Right forelimb (tissue), 1 donor: ENCODE results near the gene TPRA1.

Experiments
- DNase-seq: peaks from one replicate; pipeline ENCODE4 v3.0.0-alpha.2; 2018

Gene TPRA1

DNA sequence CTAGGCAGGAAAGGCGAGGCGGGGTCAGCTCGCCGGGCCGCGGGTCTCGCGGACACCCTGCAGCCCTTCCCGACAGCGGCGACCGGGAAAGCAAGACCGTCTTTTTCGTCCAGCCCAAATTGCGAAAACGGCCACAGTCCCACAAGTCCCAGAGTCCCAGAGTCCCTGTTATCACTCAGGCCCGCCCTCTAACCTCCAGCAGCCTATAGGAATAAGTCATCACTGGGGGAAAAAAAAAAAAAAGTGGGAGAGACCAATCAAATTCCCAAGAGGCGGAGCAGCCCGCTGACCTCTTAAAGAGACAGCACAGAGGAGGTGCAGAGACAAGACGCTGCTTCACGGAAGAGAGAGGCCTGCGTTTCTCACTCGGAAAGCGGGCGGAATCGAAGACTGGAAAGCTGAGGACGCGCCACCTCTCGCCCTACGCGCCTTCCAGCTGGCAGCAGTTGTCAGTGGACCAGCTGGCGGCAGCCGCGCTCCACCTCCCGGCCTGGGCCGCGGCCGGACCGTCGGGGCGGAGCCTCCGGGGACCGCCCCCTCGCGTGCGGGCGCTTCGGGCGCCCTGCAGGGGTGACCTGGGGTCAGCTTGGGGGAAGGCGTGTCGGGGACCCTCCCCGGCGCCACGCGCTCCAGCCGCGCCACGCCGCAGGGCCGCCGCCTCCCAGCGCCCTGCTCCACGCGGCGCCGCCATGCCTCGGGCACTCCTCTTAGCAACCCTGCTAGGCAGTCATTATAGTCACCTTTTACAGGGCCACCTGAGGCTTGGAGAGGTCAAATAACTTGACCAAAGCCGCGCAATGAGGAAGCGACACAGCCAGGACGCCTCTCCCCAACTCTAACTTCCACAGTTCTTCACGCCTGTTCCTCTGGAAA is at the start of gene TPRA1:
Gene TPRA1 (minus strand): TSS at position 141 of the 873 bp plus-strand sequence. CDS start 10,587 bp downstream, outside the sequence.
- DNase-seq, result peak; percentile 90

DNA sequence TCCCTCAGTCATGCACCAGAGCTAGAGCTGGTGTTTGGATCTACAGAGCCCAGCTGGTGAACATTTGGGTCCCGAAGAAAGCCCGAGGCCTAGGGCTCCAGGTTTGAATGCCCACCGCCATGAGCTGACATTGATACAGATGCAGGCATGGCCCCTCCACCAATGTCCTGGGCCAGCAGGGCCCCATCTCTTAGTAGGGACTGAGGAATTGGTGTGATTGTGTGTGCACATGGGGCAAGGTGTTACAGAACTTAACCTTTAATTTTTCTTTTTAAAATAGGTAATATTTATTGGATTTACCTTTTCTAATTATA is 49.5 kb upstream of the TPRA1 start:
- DNase-seq, result no peak

DNA sequence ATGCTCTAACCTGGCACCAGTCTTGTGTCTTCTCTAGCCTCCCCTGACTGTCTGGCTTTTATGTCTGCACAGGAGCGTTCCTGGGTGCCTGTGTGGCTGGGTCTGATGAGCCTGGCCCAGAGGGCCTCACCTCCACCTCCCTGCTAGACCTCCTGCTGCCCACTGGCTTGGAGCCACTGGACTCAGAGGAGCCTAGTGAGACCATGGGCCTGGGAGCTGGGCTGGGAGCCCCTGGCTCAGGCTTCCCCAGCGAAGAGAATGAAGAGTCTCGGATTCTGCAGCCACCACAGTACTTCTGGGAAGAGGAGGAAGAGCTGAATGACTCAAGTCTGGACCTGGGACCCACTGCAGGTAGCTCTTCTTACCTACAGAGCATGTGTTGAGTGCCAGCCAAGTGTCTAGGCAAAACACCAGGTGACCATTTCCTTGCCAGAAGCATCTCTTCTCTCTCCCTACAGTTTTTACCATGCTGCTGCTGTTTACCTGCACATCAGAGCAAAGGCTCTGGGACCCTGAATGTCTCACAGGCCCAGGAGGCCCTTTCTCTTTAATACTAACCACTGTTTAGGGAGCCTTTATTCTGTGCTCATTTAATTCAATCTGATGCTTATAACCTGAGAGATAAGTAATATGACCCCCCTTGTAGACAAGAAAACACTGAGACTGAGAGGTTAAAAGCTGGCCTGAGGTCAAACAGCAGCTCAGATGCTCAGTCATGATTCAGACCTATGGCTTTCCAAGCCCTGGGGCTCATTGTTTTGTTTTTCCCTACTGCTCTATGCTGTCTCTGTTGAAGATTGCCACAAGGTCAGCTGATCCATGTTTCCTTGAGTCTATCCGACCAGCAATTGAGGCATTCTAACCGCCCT is 48.9 kb upstream of the TPRA1 start:
- DNase-seq, result no peak

DNA sequence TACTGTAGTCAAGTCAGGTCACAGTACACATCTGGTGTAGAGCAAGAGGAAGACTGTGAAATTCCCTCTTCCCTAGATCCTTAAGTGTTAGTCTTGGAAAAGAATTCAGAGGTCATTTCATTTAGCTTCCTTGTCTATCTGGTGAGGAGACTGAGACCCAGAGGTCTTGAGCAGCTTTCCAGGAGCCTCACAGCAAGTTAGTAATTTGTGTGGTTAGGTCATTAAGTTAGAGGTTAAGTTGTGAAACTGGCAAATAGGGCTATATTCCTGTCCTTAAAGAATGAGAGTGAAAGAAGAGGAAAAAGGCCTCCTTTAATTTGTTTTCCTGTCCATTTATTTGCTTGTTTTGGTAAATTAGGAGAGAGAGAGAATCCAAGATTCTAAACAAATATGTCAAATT is 47.4 kb upstream of the TPRA1 start:
- DNase-seq, result no peak

DNA sequence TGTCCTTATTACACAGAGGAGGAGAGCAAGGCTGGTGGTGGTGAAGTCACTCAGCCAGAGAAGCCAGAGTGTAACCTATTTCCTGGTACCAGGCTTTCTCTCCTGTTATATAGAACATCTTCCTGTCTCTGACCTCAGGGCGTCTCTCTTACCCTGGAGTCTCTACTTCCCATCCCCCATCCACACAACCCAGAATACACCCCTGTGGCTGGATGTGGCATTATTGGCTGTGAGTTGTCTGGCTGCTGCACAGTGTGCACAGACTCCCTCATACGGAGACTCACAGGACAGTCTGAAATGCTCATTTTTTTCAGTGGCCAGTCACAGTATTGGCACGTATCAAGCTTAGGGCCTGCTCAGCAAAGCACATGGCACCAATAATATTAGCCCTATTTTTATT is 47.0 kb upstream of the TPRA1 start:
- no peak for DNase-seq

DNA sequence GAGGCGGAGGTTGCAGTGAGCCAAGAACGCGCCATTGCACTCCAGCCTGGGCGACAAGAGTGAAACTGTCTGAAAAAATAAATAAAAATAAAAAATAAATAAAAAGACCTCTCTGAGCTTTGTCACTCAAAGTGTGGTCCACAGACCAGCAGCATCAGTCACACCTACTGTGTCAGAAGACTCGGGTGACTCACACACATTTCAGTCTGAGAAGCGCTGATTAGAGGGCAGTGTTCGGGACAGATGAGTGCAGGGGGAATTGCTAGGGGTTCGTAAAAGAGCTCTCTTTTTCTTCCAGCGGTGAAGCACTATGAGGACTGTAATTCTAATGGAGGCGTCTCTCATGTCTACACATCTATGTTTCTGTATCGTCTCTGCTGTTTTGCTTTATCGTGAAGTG is 44.1 kb upstream of the TPRA1 start:
- DNase-seq, result no peak

DNA sequence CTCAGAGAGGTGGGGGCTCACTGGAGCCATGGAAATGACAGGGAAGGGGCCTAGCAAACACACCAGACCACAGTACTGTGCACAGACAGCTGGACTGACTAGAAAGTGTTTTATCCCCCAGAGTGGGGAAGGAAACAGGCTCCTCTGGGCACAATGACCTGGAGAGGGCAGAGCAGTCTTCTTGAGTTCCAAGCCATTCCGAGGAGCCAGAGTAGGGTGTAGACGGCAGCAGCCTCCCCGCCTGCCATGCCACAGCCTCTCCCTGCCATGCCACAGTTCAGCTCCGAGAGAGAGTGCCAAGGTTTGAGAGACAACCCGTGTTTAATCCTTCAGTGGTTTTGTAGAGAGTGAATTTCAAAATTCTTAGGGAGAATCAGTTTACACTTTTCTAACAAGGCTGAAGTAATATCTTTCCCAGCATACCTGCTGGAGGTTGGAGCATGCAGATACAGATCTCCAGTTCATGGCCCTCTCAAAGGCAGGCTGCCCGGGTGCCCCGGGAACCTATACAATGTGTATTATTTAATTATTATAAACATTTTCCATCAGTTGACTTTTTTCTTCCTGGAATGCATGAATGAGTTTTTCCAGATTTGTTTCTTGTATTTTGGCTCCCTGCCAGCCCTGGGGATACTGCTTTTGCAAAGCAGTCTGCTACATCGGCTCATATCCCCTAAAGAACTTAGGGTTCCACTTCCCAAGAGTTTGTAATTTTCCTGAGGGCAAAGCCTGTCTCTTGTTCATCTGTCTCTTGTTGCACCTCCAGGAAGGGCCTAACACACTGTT is 41.7 kb upstream of the TPRA1 start:
- DNase-seq, result no peak

DNA sequence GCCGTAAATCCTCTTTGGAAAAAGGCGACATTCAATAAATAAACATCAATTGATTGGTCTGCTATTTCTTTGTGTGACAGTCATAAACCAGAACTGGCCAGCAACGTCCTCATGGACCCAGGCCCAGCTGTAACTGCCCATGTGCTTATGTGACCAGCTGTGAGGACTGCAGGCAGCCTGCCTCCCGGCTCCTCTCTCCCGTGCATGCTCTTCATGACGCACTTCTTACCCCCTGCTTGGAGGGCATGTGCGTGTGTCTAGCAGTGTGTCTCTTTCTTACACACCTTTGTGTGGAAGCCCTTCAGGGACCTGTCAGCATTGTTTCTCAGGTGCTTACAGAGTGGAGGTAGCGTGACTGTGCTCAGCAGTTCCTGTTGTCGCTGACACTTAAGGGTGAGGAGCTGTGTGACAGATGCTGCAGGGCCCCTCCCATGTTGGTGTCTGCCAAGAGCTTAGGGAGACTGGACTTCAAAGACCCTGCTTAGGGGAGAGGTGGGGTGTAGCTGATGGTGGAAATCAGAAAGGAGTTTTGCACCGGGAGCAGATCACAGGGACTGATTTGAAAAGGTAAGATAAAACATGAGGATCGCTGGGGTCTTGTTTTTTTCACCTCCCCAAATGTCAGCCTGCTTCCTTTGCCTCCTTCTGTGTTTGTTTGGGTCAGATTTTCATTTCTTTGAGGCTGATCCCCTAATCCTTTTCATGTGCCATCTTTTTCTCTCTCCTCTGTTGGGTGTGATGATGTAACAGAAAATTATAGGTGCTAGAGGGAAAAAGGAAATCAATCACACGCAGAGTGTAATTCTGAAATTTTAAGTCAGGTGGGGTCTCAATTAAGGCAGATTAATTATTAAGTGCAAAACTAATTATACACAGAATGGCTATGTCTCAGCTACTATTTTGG is 40.5 kb upstream of the TPRA1 start:
- DNase-seq, result no peak

DNA sequence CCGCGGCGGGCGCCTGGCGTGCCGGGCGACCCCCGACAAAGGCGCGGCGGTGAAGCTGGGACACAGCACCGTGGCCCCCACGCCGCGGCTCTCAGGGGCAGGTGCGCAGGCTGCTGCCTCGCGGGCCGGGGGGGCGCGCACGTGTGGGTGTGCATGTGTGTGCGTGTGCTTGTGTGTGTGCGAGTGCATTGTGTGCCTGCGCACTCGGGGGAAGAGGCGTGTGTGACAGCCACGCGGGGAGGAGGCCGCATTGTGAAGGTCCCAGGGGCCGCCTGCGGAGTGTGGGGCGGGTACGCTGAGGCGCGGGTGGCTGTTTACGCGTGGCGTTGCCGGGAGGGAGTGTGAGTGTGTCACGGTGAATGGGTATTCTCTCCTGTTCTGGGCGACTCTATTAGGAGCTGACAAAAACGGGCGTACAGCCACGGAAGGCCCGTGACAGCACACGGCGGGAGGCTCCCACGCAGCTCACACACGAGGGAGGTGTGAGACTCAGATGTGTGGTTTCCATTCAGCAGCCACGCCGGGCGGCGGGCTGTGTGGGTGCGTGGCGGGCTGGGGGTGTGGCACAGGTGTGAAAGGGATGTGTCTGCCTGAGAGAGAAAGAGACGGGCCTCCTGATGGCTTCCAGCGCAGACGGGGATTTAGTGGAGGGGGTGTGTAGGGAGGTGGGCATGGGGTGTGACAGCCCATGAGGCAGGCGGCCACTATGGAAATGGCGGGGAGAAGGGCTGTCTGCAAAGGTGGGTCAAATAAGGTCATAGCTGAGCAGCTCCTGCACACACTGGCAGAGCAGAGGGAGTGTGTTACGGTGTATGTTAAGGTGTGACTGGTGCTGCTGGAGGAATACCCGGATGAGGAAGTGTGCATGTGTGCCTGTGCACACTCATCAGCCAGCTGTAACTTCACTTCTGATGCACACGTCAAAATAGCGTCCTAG is 39.2 kb upstream of the TPRA1 start:
- DNase-seq, result no peak

DNA sequence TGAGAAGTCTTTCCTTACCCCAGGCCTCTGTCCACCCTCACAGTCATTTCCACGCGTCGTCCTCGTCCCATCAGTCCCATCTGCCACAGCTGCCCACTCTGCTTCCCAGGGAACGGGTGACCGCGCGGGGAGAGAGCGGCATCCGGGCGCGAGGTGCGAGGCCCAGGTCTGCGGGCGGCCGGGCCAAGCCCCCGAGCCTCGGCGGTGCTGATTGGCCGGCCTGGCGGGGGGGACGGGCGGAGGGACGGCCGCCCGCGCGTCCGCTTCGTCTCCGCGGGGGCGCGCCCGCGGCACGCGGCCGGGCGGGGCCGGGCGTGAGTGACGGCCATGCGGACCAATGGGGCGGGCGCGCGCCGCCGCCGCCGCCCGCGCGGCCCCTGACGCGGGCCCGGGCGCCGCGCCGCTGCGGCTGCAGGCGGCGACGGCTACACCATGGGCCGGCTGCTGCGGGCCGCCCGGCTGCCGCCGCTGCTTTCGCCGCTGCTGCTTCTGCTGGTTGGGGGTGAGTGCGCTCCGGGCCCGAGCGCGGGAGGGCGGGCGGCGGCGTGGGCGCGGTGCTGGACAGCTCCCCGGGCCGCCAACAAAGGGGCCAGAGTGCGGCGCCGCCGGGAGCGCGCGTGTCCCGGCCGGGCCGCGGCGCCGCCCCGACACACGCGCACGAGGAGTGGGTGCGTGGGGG is 38.4 kb upstream of the TPRA1 start, which contains the start of gene PODXL2:
Gene PODXL2 (plus strand): TSS at position 398 of the 679 bp plus-strand sequence. CDS start 35 bp downstream, at position 433.
- DNase-seq, result peak; percentile 68

DNA sequence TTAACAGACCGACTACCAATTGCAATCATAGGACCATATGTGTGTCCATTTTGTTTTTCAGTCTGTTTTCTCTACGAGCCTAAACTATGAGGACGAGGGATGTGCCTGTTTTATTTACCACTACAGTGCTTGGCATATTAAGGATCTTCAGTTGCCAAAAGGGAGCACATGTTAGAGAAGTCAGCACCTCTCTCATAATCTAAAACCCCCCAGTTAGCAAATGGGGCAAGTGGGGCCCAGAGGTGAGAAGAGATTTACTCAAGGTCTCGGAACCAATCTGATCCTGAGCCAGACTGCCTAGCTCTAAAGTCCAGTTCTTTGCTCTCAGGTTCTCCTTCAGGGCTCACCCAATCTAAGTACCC is 37.9 kb upstream of the TPRA1 start:
- DNase-seq, result no peak

DNA sequence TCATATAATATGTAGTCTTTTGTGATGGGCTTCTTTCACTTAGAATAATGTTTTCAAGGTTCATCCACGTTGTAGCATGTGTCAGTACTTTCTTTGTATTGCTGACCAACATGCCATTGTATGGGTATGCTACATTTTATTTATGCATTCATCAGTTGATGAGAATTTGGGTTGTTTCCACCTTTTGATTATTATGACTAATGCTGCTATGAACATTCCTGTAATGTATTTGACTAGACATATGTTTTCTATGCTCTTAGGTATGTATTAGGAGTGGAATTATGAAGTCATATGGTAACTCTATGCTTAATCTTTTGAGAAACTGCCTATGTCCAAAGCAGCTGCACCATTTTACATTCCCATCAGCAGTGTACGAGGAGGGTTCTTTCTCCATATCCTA is 35.3 kb upstream of the TPRA1 start:
- DNase-seq, result no peak

DNA sequence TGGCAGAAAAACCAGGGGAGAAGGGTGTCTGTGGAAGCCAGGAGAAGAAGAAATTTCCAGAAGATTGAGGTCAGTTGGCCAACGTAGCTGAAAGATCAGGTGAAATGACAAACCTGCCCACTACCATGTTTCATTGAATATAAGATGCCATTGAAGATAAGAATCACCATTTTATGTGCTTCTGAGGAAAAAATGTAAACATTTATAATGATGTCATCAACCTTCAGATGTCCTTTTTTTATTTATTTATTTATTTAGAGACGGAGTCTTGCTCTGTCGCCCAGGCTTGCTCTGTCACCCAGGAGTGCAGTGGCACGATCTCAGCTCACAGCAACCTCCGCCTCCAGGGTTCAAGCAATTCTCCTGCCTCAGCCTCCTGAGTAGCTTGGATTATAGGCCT is 33.5 kb upstream of the TPRA1 start:
- DNase-seq, result no peak

DNA sequence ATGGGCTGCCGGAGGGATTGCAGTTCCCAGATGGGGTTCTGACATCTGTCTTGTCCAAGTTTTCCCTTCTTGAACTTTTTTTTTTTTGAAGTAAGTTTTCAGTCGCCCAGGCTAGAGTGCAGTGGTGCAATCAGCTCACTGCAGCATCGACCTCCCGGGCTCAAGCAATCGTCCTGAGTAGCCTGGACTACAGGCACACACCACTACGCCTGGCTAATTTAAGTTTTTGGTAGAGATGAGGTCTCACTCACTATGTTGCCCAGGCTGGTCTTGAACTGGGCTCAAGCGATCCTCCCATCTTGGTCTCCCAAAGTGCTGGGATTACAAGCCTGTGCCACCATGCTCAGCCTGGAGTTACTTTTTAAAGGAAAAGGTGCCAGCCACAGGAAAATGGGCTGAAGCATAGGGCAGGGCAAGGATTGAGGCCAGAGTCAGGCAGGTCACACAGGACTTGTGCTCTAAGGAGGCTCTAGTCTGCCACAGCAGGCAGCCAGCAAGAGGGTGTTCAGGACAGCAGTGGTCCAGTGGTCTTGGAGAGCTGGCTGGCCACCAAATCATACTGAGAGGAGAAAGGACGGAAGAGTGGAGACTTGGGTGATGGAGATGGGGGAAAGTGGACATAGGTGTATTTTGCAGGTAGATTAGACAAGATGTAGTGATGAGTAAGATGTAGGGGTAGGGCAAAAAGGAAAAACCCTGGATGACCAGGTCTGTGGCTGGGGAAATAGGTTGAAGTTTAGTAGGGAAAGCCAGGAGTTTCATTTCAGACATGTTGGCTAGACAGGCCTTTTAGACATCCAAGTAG is 32.4 kb upstream of the TPRA1 start:
- DNase-seq, result no peak

DNA sequence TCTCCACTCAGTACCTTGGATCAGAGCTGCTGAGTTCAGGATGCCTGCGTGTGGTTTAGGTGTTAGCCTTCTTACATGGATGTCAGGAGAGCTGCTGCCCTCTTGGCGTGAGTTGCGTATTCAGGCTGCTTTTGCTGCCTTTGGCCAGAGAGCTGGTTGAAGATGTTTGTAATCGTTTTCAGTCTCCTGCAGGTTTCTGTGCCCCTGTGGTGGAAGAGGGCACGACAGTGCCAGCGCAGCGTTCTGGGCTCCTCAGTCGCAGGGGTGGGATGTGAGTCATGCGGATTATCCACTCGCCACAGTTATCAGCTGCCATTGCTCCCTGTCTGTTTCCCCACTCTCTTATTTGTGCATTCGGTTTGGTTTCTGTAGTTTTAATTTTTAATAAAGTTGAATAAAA is 31.5 kb upstream of the TPRA1 start:
- no peak for DNase-seq

DNA sequence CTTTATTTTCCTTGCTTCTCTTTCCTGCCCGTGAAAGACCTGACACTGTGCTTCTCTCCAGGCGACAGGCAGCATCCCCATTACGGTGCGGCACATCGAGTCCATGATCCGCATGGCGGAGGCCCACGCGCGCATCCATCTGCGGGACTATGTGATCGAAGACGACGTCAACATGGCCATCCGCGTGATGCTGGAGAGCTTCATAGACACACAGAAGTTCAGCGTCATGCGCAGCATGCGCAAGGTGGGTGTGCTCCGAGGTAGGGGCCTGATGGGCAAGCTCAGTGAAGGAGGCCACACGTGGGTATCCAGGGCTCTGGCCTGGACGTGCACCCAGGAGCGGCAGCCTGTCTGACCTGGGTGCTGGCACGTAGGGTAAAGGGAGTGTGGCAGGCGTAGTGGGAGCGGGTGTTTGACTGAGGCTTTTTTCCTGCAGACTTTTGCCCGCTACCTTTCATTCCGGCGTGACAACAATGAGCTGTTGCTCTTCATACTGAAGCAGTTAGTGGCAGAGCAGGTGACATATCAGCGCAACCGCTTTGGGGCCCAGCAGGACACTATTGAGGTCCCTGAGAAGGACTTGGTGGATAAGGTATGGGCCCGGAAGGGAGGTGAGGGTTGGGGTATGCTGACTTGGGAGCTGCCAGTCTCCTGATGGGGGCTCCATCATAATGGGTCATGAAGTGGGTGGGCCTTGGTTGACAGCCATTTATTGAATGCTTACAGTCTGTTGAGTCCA is 30.3 kb upstream of the TPRA1 start:
- no peak for DNase-seq

DNA sequence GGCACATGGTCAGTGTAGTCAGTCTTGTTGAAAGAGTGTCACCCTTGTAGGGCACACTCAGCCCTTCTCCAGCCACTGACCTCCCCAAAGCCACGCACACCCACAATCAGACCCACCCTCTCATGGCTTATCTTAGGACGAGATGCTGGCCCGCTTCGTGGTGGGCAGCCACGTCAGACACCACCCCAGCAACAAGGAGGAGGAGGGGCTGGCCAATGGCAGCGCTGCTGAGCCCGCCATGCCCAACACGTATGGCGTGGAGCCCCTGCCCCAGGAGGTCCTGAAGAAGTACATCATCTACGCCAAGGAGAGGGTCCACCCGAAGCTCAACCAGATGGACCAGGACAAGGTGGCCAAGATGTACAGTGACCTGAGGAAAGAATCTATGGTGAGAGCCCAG is 28.4 kb upstream of the TPRA1 start:
- no peak for DNase-seq

DNA sequence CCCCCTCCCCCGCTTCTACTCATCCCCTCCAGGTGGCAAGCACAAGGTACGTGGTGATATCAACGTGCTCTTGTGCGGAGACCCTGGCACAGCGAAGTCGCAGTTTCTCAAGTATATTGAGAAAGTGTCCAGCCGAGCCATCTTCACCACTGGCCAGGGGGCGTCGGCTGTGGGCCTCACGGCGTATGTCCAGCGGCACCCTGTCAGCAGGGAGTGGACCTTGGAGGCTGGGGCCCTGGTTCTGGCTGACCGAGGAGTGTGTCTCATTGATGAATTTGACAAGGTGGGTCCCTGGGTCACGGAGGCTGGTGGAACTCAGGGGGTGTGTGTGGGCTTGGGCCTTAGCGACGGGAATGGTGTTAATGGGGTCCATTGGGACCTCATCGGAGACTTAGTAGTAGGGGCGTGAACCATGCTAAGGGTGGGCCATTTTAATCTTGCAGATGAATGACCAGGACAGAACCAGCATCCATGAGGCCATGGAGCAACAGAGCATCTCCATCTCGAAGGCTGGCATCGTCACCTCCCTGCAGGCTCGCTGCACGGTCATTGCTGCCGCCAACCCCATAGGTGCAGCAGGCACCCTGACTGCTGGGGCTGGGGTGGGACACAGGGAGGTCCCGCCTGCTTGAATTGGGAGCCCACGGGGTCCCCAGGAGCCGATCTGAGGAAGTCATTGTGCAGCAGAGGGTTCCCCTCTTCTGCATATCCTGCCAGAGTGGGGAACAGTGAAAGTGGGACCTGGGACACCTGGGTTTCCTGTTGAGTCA is 26.5 kb upstream of the TPRA1 start:
- no peak for DNase-seq
